ENCODE results near the gene WDR1. TPM values are rescaled to one million over a fixed set of nuclear protein-coding genes. Genes with fewer than 3 reads are reported as not detected.

Gene WDR1
- total RNA-seq, 4 donors from 2014 or later, result 353 to 530 (median 419) TPM

DNA sequence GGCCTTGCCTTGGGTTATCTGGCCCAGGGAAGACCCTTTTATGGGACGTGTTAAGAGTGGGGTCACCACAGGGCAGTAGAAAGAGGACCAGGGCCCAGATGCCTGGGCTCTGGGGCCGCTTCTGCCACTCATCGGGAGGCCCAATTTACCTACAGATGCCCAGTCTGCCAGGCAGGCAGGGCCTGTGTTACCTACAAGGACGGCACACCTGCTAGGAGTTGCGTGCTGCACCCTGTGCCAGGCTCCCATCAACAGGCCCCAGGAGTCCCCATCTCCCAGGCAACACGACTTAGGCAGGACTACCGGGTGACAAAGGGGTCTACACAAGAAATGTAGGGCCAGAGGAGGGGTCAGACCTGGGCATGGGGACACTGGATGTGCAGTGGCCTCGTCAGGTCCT, 34.6 kb downstream of the WDR1 start:
- H3K4me1 ChIP-seq, result peaks cover 0 to 75% (median 0%) of the 10 kb centered on the region in 3 donors
- TF ChIP-seq POLR2A (IDR thresholded peaks at IDR 0.05), result no peak
- TF ChIP-seq, protein P1, sequence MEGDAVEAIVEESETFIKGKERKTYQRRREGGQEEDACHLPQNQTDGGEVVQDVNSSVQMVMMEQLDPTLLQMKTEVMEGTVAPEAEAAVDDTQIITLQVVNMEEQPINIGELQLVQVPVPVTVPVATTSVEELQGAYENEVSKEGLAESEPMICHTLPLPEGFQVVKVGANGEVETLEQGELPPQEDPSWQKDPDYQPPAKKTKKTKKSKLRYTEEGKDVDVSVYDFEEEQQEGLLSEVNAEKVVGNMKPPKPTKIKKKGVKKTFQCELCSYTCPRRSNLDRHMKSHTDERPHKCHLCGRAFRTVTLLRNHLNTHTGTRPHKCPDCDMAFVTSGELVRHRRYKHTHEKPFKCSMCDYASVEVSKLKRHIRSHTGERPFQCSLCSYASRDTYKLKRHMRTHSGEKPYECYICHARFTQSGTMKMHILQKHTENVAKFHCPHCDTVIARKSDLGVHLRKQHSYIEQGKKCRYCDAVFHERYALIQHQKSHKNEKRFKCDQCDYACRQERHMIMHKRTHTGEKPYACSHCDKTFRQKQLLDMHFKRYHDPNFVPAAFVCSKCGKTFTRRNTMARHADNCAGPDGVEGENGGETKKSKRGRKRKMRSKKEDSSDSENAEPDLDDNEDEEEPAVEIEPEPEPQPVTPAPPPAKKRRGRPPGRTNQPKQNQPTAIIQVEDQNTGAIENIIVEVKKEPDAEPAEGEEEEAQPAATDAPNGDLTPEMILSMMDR (IDR thresholded peaks at IDR 0.05), result no peak
- no peak for TF ChIP-seq POLR2AphosphoS5 (IDR thresholded peaks at IDR 0.05)
- no peak for TF ChIP-seq EP300 (IDR thresholded peaks at IDR 0.05)
- no peak for ATAC-seq
- peaks cover 0 to 100% of the 10 kb centered on the region in 2 donors for H3K36me3 ChIP-seq
- peak overlapping the region in 2 of 4 donors; percentile 1 to 34 for H3K27ac ChIP-seq
- H3K27me3 ChIP-seq, result no peaks in the 10 kb centered on the region
- 50% methylated on average over 1 of the region's 8 CpGs for WGBS, 2 donors (ENCODE audit: low coverage in 1 of 2)
- H3K9me3 ChIP-seq, result no peaks in the 10 kb centered on the region
- H3K4me3 ChIP-seq, result no peak overlapping the region

DNA sequence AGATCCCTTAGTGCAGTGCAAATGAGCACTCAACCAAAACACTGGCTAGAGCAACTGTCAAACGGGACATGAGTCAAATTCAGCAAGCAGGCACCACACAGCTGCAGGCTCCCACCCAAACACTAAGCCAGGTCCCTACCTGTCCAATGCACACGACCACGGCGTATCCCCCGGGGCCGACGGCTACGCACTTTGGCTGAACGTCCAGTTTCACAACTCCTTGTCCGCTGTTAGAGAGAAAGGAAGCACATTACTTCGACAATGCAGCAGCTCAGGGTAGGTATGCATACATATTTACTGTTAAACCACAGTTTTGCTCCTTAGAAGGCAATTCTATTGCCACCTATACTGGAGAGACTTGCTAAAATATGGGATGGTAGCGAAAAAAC, 35.4 kb downstream of the WDR1 start:
- TF ChIP-seq EP300 (IDR thresholded peaks at IDR 0.05), result no peak
- no peak for TF ChIP-seq POLR2AphosphoS5 (IDR thresholded peaks at IDR 0.05)
- TF ChIP-seq, protein P1 (IDR thresholded peaks at IDR 0.05), result no peak
- TF ChIP-seq POLR2A (IDR thresholded peaks at IDR 0.05), result no peak
- peaks cover 0 to 69% (median 0%) of the 10 kb centered on the region in 3 donors for H3K4me1 ChIP-seq
- peaks cover 0 to 100% of the 10 kb centered on the region in 2 donors for H3K36me3 ChIP-seq
- no peak for ATAC-seq
- no peaks in the 10 kb centered on the region for H3K27me3 ChIP-seq
- 79 to 88% methylated on average over 8 to 10 of the region's 12 CpGs for WGBS, 2 donors (ENCODE audit: low coverage in 1 of 2)
- H3K9me3 ChIP-seq, result no peaks in the 10 kb centered on the region
- no peak overlapping the region for H3K27ac ChIP-seq
- H3K4me3 ChIP-seq, result no peak overlapping the region

DNA sequence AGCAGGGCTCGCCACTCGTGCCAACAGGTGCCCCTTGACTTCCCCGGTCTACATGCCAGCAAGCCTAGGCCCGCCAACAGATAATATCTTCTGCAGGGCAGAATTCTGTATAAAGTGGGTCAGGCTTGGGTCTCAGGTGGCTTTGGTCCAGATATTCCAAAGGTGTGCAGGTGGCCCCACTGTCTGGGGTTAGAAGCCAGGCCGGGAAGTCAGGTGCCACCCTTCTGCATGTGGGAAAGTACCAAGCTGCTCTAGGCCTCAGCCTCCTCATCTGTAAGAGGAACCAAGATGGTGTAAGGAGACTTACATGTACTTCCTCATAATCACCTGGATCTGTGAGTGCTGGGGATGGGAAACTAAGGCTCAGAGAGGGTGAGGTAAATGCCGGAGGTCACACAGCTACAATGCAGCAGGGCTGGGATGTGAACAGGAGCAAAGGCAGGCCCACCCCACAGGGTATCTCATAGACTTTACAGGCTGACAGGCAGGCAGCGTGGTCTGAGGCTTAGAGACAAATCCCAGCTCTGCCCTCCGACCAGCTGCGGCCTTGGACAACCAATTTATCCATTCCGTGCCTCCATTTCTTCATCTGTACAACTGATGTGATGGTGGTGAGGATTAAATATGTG, 35.9 kb downstream of the WDR1 start:
- TF ChIP-seq, protein P1 (IDR thresholded peaks at IDR 0.05), result no peak
- TF ChIP-seq POLR2AphosphoS5 (IDR thresholded peaks at IDR 0.05) (no peak), EP300 (IDR thresholded peaks at IDR 0.05) (no peak), POLR2A (IDR thresholded peaks at IDR 0.05) (no peak)
- H3K27me3 ChIP-seq, result no peaks in the 10 kb centered on the region
- peak overlapping the region in 2 of 4 donors; percentile 62 to 65 for H3K27ac ChIP-seq
- 67 to 100% methylated on average over 3 to 8 of the region's 10 CpGs for WGBS, 2 donors (ENCODE audit: low coverage in 1 of 2)
- H3K9me3 ChIP-seq, result no peaks in the 10 kb centered on the region
- ATAC-seq, result no peak
- peaks cover 0 to 69% (median 0%) of the 10 kb centered on the region in 3 donors for H3K4me1 ChIP-seq
- H3K36me3 ChIP-seq, result peaks cover 0 to 100% of the 10 kb centered on the region in 2 donors
- no peak overlapping the region for H3K4me3 ChIP-seq

DNA sequence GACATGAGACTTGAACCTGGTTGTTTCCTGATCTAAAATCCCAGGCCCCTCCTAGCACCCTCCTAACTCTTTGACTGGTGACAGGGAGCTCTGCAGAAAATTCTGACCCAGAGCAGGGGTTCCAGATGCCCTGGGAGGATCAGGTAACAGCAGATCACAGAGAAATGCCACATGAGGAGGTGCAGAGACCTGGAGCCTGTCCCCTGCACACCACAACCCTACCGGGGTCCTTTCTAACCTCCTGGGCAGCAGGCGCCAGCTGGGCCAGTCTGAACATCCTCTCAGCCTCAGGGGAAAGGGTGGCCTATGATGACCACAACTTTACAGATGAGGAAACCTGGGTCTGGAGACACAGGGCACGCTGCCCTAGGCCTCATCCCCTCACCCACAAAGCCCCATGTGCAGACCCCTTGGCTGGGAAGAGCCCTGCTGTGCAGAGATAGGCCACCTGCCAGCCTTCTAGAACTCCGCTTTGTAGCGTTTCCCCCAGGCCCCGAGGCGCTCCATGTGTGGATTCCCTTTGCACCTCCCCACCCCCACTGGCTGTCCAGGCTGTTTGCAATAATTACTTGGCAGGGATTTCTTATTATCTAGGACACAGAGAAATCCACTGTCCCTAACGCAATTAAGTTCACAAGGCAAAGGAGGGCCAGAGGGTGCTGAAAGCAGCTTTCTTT, 36.5 kb downstream of the WDR1 start:
- Histone ChIP-seq H3K27me3 (no peaks in the 10 kb centered on the region), H3K36me3 (peaks cover 0 to 100% of the 10 kb centered on the region in 2 donors), H3K27ac (peak overlapping the region in 3 of 4 donors; percentile 62 to 71 (median 65)), H3K4me1 (peaks cover 0 to 68% (median 0%) of the 10 kb centered on the region in 3 donors), H3K4me3 (no peak overlapping the region), H3K9me3 (no peaks in the 10 kb centered on the region)
- 60% methylated on average over 1 of the region's 8 CpGs; no CpG with 5 or more reads in 1 of the 2 donors for WGBS, 2 donors (ENCODE audit: low coverage in 1 of 2)
- no peak for ATAC-seq
- TF ChIP-seq POLR2AphosphoS5 (IDR thresholded peaks at IDR 0.05) (no peak), POLR2A (IDR thresholded peaks at IDR 0.05) (no peak), EP300 (IDR thresholded peaks at IDR 0.05) (no peak)
- TF ChIP-seq, protein P1 (IDR thresholded peaks at IDR 0.05), result no peak

Measured in gastroesophageal sphincter (tissue), 4 donors.